WTC11 (cell line): ENCODE results near the gene DNAJC16. TPM values are rescaled to one million over a fixed set of nuclear protein-coding genes. Genes with fewer than 3 reads are reported as not detected.

Experiments
- ATAC-seq: fragments of 200-7000 bp; cut with Tn5 transposase; 2 replicates; pipeline ENCODE4 v1.10.0; 2021; ENCODE audit warnings: mild to moderate bottlenecking, moderate library complexity
- CTCF ChIA-PET: fragments of 300-600 bp; sonication (Branson Sonifier 250); formaldehyde crosslinking; loops from one replicate; lab custom pipeline; 2021; ENCODE audit warnings: antibody characterized with exemption; lab: Charles Lee
- POLR2A ChIA-PET: fragments of 350-600 bp; sonication (Branson Sonifier 250); formaldehyde crosslinking; loops from one replicate; lab custom pipeline; 2021; ENCODE audit warnings: antibody characterized with exemption; lab: Charles Lee
- DNase-seq: peaks from one replicate; pipeline ENCODE4 v3.0.0; 2021; ENCODE audit warnings: low spot score
- H3K27ac Mint-ChIP-seq: 2 replicates; pipeline ENCODE4 v1.8.0; 2021; ENCODE audit warnings: mixed read lengths
- H3K27me3 Mint-ChIP-seq: 2 replicates; pipeline ENCODE4 v1.8.0; 2021; ENCODE audit warnings: low read depth, mild to moderate bottlenecking, moderate library complexity, mixed read lengths
- H3K36me3 Mint-ChIP-seq: 2 replicates; pipeline ENCODE4 v1.8.0; 2021; ENCODE audit warnings: mixed read lengths
- H3K4me1 Mint-ChIP-seq: 2 replicates; pipeline ENCODE4 v1.8.0; 2022; ENCODE audit warnings: mixed read lengths
- H3K4me3 Mint-ChIP-seq: 2 replicates; pipeline ENCODE4 v1.8.0; 2021; ENCODE audit warnings: mild to moderate bottlenecking, moderate library complexity, mixed read lengths
- H3K9me3 Mint-ChIP-seq: 2 replicates; pipeline ENCODE4 v1.8.0; 2021; ENCODE audit warnings: mixed read lengths
- ARID4B ChIP-seq: sonication (generic); formaldehyde crosslinking; IDR thresholded peaks from 2 replicates; pipeline ENCODE4 v1.8.0; 2023; ENCODE audit warnings: missing genetic modification reagents, mild to moderate bottlenecking, borderline replicate concordance
- ESRRA ChIP-seq: sonication (generic); formaldehyde crosslinking; IDR thresholded peaks from 2 replicates; pipeline ENCODE4 v1.8.1; 2022; ENCODE audit warnings: mild to moderate bottlenecking, missing genetic modification reagents, borderline replicate concordance
- ETV6 ChIP-seq: sonication (generic); formaldehyde crosslinking; IDR thresholded peaks from 2 replicates; pipeline ENCODE4 v1.8.1; 2022; ENCODE audit warnings: mild to moderate bottlenecking, missing genetic modification reagents
- FOXJ3 ChIP-seq: sonication (generic); formaldehyde crosslinking; IDR thresholded peaks from 2 replicates; pipeline ENCODE4 v1.9.0; 2021; ENCODE audit warnings: missing genetic modification reagents, mild to moderate bottlenecking, borderline replicate concordance
- GTF2I ChIP-seq: fragments of 250-450 bp; sonication (Bioruptor Pico); conservative IDR thresholded peaks from 2 replicates; pipeline ENCODE4 v1.4.0; 2021; ENCODE audit warnings: mild to moderate bottlenecking
- HMGA2 ChIP-seq: fragments of 250-450 bp; sonication (Bioruptor Pico); IDR thresholded peaks from 2 replicates; pipeline ENCODE4 v1.4.0; 2021; ENCODE audit warnings: mild to moderate bottlenecking, moderate library complexity
- JAZF1 ChIP-seq: fragments of 250-450 bp; sonication (Bioruptor Pico); IDR thresholded peaks from 2 replicates; pipeline ENCODE4 v1.9.0; 2021; ENCODE audit warnings: moderate library complexity, mild to moderate bottlenecking, inconsistent platforms
- KAT7 ChIP-seq: sonication (generic); formaldehyde crosslinking; IDR thresholded peaks from 2 replicates; pipeline ENCODE4 v1.8.1; 2023; ENCODE audit warnings: missing genetic modification reagents, mild to moderate bottlenecking, borderline replicate concordance
- NR3C1 ChIP-seq: sonication (generic); formaldehyde crosslinking; conservative IDR thresholded peaks from 2 replicates; pipeline ENCODE4 v1.8.1; 2023; ENCODE audit warnings: low read depth, mild to moderate bottlenecking, missing genetic modification reagents
- PREB ChIP-seq: sonication (generic); formaldehyde crosslinking; IDR thresholded peaks from 2 replicates; pipeline ENCODE4 v1.8.1; 2022; ENCODE audit warnings: mild to moderate bottlenecking, missing genetic modification reagents, moderate library complexity, borderline replicate concordance
- SOX15 ChIP-seq: fragments of 250-450 bp; sonication (Bioruptor Pico); IDR thresholded peaks from 2 replicates; pipeline ENCODE4 v1.9.0; 2021; ENCODE audit warnings: mild to moderate bottlenecking
- STAT6 ChIP-seq: sonication (generic); formaldehyde crosslinking; conservative IDR thresholded peaks from 2 replicates; pipeline ENCODE4 v1.8.1; 2023; ENCODE audit warnings: mild to moderate bottlenecking, low read depth, missing genetic modification reagents, moderate library complexity
- TEAD4 ChIP-seq: sonication (generic); formaldehyde crosslinking; IDR thresholded peaks from 2 replicates; pipeline ENCODE4 v1.8.0; 2022; ENCODE audit warnings: mild to moderate bottlenecking, missing genetic modification reagents
- total RNA-seq: library from RNA; stranded (reverse); gene quantifications from 3 replicates; pipeline ENCODE4 v1.2.3, GENCODE V29; 2021
- TF ChIP-seq, protein P1 (sequence below): sonication (generic); formaldehyde crosslinking; IDR thresholded peaks from 2 replicates; pipeline ENCODE4 v1.8.0; 2022; ENCODE audit warnings: mild to moderate bottlenecking, missing genetic modification reagents
- TF ChIP-seq, protein P2 (sequence below): sonication (generic); formaldehyde crosslinking; IDR thresholded peaks from 2 replicates; pipeline ENCODE4 v1.8.1; 2023; ENCODE audit warnings: mild to moderate bottlenecking, missing genetic modification reagents, moderate library complexity
- TF ChIP-seq, protein P3 (sequence below): fragments of 250-450 bp; sonication (Bioruptor Pico); IDR thresholded peaks from 2 replicates; pipeline ENCODE4 v2.1.2; 2022; ENCODE audit warnings: mild to moderate bottlenecking, moderate library complexity
- TF ChIP-seq, protein P4 (sequence below): sonication (generic); formaldehyde crosslinking; IDR thresholded peaks from 2 replicates; pipeline ENCODE4 v1.8.0; 2023; ENCODE audit warnings: mild to moderate bottlenecking, missing genetic modification reagents
- TF ChIP-seq, protein P5 (sequence below): sonication (generic); formaldehyde crosslinking; conservative IDR thresholded peaks from 2 replicates; pipeline ENCODE4 v1.8.1; 2022; ENCODE audit warnings: mild to moderate bottlenecking, missing genetic modification reagents

DNAJC16 gene
- total RNA-seq, 1 experiment from 2014 or later = 16.4 TPM

DNA sequence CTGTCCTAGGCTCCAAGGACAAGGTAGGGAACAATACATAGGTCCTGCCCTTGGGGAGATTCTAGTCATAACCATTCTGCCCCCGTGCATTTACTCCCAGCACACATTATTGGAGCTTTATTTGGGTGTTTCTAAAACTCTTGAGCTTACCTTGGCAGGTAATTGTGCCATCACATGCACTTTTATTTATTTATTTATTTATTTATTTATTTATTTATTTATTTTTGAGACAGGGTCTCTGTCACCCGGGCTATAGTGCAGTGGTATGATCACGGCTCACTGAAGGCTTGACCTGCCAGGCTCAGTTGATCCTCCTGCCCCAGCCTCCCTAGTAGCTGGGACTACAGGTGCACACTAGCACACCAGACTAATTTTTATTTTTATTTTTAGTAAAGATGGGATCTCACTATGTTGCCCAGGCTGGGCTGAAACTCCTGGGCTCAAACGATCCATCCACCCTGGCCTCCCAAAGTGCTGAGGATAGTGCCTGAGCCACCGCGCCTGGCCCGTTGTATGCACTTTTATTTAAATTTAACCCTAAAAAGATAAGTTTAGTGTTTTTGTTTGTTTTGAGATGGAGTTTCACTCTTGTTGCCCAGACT lies 49.0 kb downstream of the DNAJC16 start:
- no peaks in the 10 kb centered on the region for H3K27me3 Mint-ChIP-seq
- DNase-seq = no peak
- no peaks in the 10 kb centered on the region for H3K4me1 Mint-ChIP-seq
- ATAC-seq = no peak
- peaks cover 3% of the 10 kb centered on the region; the same call in 1 of the 2 replicates for H3K36me3 Mint-ChIP-seq
- no peak overlapping the region for H3K4me3 Mint-ChIP-seq
- no peaks in the 10 kb centered on the region for H3K9me3 Mint-ChIP-seq
- H3K27ac Mint-ChIP-seq = no peak overlapping the region
- ChIA-PET CTCF (no interaction called here), POLR2A (no interaction called here)
- TF ChIP-seq JAZF1 = no peak
- TF ChIP-seq SOX15 (CRISPR knock-in tag) = no peak
- TF ChIP-seq, protein P1, sequence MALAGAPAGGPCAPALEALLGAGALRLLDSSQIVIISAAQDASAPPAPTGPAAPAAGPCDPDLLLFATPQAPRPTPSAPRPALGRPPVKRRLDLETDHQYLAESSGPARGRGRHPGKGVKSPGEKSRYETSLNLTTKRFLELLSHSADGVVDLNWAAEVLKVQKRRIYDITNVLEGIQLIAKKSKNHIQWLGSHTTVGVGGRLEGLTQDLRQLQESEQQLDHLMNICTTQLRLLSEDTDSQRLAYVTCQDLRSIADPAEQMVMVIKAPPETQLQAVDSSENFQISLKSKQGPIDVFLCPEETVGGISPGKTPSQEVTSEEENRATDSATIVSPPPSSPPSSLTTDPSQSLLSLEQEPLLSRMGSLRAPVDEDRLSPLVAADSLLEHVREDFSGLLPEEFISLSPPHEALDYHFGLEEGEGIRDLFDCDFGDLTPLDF (CRISPR knock-in tag) = no peak
- TF ChIP-seq, protein P2, sequence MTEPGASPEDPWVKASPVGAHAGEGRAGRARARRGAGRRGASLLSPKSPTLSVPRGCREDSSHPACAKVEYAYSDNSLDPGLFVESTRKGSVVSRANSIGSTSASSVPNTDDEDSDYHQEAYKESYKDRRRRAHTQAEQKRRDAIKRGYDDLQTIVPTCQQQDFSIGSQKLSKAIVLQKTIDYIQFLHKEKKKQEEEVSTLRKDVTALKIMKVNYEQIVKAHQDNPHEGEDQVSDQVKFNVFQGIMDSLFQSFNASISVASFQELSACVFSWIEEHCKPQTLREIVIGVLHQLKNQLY = no peak
- TF ChIP-seq FOXJ3 (CRISPR knock-in tag) = no peak
- no peak for TF ChIP-seq NR3C1 (CRISPR knock-in tag)
- TF ChIP-seq ETV6 (CRISPR knock-in tag) = no peak
- TF ChIP-seq, protein P3, sequence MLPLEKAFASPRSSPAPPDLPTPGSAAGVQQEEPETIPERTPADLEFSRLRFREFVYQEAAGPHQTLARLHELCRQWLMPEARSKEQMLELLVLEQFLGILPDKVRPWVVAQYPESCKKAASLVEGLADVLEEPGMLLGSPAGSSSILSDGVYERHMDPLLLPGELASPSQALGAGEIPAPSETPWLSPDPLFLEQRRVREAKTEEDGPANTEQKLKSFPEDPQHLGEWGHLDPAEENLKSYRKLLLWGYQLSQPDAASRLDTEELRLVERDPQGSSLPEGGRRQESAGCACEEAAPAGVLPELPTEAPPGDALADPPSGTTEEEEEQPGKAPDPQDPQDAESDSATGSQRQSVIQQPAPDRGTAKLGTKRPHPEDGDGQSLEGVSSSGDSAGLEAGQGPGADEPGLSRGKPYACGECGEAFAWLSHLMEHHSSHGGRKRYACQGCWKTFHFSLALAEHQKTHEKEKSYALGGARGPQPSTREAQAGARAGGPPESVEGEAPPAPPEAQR = no peak
- TF ChIP-seq, protein P4, sequence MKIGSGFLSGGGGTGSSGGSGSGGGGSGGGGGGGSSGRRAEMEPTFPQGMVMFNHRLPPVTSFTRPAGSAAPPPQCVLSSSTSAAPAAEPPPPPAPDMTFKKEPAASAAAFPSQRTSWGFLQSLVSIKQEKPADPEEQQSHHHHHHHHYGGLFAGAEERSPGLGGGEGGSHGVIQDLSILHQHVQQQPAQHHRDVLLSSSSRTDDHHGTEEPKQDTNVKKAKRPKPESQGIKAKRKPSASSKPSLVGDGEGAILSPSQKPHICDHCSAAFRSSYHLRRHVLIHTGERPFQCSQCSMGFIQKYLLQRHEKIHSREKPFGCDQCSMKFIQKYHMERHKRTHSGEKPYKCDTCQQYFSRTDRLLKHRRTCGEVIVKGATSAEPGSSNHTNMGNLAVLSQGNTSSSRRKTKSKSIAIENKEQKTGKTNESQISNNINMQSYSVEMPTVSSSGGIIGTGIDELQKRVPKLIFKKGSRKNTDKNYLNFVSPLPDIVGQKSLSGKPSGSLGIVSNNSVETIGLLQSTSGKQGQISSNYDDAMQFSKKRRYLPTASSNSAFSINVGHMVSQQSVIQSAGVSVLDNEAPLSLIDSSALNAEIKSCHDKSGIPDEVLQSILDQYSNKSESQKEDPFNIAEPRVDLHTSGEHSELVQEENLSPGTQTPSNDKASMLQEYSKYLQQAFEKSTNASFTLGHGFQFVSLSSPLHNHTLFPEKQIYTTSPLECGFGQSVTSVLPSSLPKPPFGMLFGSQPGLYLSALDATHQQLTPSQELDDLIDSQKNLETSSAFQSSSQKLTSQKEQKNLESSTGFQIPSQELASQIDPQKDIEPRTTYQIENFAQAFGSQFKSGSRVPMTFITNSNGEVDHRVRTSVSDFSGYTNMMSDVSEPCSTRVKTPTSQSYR (CRISPR knock-in tag) = no peak
- no peak for TF ChIP-seq PREB (CRISPR knock-in tag)
- no peak for TF ChIP-seq TEAD4 (CRISPR knock-in tag)
- TF ChIP-seq, protein P5, sequence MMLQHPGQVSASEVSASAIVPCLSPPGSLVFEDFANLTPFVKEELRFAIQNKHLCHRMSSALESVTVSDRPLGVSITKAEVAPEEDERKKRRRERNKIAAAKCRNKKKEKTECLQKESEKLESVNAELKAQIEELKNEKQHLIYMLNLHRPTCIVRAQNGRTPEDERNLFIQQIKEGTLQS (CRISPR knock-in tag) = no peak
- TF ChIP-seq GTF2I (CRISPR knock-in tag) = no peak
- no peak for TF ChIP-seq HMGA2
- no peak for TF ChIP-seq STAT6 (CRISPR knock-in tag)
- no peak for TF ChIP-seq ESRRA (CRISPR knock-in tag)
- no peak for TF ChIP-seq ARID4B (CRISPR knock-in tag)
- no peak for TF ChIP-seq KAT7 (CRISPR knock-in tag)
